ENCODE measurements around the gene TAF3.
A peak's percentile ranks its signal among the peaks of the same experiment; 100 is the strongest.

TAF3 gene

DNA sequence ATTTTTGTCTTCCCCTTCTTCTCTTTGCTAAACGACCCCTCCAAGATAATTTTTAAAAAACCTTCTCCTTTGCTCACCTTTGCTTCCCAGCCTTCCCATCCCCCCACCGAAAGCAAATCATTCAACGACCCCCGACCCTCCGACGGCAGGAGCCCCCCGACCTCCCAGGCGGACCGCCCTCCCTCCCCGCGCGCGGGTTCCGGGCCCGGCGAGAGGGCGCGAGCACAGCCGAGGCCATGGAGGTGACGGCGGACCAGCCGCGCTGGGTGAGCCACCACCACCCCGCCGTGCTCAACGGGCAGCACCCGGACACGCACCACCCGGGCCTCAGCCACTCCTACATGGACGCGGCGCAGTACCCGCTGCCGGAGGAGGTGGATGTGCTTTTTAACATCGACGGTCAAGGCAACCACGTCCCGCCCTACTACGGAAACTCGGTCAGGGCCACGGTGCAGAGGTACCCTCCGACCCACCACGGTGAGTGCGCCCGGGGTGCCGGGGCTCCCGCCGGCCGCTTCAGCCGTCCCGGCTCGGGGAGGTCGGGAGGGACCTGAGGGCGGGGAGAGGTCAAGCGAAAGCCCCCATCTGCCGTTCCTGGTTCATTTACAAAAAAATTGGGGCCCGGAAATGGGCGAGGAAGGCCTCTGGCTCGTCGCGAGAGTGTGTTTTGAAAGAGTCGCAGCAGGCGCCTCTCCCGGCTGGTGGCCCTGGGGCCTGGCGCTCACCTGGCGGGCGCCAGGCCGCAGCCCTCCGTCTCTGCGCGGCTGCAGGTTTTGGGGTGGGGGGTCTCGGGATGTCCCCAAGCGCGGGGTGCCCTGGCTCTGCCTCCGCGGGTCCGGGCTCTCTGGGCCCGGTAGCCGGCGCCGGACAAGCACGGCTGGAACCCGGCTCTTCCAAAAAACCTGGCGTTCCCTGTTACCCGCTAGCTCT lies 237.4 kb downstream of the TAF3 start (continued):
- TF ChIP-seq, protein P1, sequence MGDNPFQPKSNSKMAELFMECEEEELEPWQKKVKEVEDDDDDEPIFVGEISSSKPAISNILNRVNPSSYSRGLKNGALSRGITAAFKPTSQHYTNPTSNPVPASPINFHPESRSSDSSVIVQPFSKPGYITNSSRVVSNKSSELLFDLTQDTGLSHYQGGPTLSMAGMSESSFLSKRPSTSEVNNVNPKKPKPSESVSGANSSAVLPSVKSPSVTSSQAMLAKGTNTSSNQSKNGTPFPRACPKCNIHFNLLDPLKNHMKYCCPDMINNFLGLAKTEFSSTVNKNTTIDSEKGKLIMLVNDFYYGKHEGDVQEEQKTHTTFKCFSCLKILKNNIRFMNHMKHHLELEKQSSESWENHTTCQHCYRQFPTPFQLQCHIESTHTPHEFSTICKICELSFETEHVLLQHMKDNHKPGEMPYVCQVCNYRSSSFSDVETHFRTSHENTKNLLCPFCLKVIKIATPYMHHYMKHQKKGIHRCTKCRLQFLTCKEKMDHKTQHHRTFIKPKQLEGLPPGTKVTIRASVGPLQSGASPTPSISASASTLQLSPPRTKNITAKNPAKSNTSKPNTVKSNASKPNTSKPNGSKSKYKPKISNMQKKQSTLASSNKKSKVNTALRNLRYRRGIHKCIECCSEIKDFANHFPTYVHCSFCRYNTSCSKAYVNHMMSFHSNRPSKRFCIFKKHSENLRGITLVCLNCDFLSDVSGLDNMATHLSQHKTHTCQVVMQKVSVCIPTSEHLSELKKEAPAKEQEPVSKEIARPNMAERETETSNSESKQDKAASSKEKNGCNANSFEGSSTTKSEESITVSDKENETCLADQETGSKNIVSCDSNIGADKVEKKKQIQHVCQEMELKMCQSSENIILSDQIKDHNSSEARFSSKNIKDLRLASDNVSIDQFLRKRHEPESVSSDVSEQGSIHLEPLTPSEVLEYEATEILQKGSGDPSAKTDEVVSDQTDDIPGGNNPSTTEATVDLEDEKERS (tag by site-specific recombination; IDR thresholded peaks at IDR 0.05) = no peak
- TF ChIP-seq WT1 (tag by site-specific recombination; IDR thresholded peaks at IDR 0.05) = no peak
- no peak for TF ChIP-seq ZNF621 (tag by site-specific recombination; IDR thresholded peaks at IDR 0.05)
- TF ChIP-seq, protein P2, sequence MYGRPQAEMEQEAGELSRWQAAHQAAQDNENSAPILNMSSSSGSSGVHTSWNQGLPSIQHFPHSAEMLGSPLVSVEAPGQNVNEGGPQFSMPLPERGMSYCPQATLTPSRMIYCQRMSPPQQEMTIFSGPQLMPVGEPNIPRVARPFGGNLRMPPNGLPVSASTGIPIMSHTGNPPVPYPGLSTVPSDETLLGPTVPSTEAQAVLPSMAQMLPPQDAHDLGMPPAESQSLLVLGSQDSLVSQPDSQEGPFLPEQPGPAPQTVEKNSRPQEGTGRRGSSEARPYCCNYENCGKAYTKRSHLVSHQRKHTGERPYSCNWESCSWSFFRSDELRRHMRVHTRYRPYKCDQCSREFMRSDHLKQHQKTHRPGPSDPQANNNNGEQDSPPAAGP (tag by site-specific recombination; IDR thresholded peaks at IDR 0.05) = no peak
- TF ChIP-seq ZIC2 (tag by site-specific recombination; IDR thresholded peaks at IDR 0.05) = peak; percentile 80
- no peak for TF ChIP-seq ZNF792 (tag by site-specific recombination; IDR thresholded peaks at IDR 0.05)
- no peak for TF ChIP-seq ZNF768 (tag by site-specific recombination; IDR thresholded peaks at IDR 0.05)
- peak; percentile 74 for TF ChIP-seq ZBTB8A (tag by site-specific recombination; IDR thresholded peaks at IDR 0.05)
- TF ChIP-seq IKZF3 (tag by site-specific recombination; IDR thresholded peaks at IDR 0.05) = no peak
- no peak for TF ChIP-seq ZNF24 (tag by site-specific recombination; IDR thresholded peaks at IDR 0.05)
- no peak for TF ChIP-seq ZBTB1 (tag by site-specific recombination; IDR thresholded peaks at IDR 0.05)
- TF ChIP-seq ZNF211 (tag by site-specific recombination; IDR thresholded peaks at IDR 0.05; ENCODE audit: low read depth) = no peak
- TF ChIP-seq, protein P3, sequence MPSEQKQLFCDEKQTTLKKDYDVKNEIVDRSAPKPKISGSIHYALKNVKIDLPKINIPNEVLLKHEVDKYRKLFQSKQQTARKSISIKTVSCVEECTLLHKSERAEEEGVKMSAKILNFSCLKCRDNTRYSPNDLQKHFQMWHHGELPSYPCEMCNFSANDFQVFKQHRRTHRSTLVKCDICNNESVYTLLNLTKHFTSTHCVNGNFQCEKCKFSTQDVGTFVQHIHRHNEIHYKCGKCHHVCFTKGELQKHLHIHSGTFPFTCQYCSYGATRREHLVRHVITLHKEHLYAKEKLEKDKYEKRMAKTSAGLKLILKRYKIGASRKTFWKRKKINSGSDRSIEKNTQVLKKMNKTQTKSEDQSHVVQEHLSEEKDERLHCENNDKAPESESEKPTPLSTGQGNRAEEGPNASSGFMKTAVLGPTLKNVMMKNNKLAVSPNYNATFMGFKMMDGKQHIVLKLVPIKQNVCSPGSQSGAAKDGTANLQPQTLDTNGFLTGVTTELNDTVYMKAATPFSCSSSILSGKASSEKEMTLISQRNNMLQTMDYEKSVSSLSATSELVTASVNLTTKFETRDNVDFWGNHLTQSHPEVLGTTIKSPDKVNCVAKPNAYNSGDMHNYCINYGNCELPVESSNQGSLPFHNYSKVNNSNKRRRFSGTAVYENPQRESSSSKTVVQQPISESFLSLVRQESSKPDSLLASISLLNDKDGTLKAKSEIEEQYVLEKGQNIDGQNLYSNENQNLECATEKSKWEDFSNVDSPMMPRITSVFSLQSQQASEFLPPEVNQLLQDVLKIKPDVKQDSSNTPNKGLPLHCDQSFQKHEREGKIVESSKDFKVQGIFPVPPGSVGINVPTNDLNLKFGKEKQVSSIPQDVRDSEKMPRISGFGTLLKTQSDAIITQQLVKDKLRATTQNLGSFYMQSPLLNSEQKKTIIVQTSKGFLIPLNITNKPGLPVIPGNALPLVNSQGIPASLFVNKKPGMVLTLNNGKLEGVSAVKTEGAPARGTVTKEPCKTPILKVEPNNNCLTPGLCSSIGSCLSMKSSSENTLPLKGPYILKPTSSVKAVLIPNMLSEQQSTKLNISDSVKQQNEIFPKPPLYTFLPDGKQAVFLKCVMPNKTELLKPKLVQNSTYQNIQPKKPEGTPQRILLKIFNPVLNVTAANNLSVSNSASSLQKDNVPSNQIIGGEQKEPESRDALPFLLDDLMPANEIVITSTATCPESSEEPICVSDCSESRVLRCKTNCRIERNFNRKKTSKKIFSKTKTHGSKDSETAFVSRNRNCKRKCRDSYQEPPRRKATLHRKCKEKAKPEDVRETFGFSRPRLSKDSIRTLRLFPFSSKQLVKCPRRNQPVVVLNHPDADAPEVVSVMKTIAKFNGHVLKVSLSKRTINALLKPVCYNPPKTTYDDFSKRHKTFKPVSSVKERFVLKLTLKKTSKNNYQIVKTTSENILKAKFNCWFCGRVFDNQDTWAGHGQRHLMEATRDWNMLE (tag by site-specific recombination; conservative IDR thresholded peaks at IDR 0.05; ENCODE audit: low read depth) = no peak

DNA sequence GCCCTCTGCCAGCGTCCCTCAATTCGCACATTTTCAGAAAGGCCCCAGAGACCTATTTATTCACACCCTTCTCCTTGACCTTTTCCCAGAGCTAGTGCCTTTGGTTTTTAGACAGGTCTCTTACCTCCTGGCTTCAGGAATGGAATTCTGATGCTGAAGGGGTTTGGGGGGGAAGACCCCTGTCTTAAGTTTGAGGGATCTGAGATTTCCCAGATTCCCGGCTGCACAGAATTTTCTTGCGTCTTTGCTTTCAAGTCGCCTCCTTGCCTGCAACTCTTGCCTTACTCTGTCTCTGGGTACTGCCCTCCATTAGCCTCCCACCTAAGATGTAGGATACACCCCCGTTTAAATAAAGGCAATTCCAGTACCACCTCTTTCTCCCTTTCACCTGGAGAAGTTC lies 238.1 kb downstream of the TAF3 start:
- ChIA-PET CTCF (interaction anchor here (0.6 kb wide), 1 partner anchor 554 kb away, joined by 6 read pairs; no protein-coding TSS in a partner anchor), POLR2A (interaction anchor here (0.6 kb wide), 2 partner anchors 123 to 372 kb away, joined by 3 to 4 read pairs; no protein-coding TSS in a partner anchor)
- H3K4me3 ChIP-seq (ENCODE audit: low read depth, low read length) = peak overlapping the region; percentile 63
- H3K4me1 ChIP-seq (ENCODE audit: control insufficient read depth, insufficient read depth, low read length) = peaks cover 7% of the 10 kb centered on the region
- H3K9me3 ChIP-seq (ENCODE audit: control insufficient read depth, insufficient read depth, low read depth, low read length) = no peaks in the 10 kb centered on the region
- H3K27ac ChIP-seq (ENCODE audit: extremely low read depth, low read depth, low read length) = peak overlapping the region; percentile 89
- H3K36me3 ChIP-seq (ENCODE audit: control insufficient read depth in 2 of 2, insufficient read depth in 1 of 2, low read length in 2 of 2) = peaks cover 0 to 54% of the 10 kb centered on the region in 2 experiments; a peak in 2 of 3 replicates
- TF ChIP-seq, protein P4, sequence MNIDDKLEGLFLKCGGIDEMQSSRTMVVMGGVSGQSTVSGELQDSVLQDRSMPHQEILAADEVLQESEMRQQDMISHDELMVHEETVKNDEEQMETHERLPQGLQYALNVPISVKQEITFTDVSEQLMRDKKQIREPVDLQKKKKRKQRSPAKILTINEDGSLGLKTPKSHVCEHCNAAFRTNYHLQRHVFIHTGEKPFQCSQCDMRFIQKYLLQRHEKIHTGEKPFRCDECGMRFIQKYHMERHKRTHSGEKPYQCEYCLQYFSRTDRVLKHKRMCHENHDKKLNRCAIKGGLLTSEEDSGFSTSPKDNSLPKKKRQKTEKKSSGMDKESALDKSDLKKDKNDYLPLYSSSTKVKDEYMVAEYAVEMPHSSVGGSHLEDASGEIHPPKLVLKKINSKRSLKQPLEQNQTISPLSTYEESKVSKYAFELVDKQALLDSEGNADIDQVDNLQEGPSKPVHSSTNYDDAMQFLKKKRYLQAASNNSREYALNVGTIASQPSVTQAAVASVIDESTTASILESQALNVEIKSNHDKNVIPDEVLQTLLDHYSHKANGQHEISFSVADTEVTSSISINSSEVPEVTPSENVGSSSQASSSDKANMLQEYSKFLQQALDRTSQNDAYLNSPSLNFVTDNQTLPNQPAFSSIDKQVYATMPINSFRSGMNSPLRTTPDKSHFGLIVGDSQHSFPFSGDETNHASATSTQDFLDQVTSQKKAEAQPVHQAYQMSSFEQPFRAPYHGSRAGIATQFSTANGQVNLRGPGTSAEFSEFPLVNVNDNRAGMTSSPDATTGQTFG (tag by site-specific recombination; IDR thresholded peaks at IDR 0.05; ENCODE audit: borderline replicate concordance) = no peak

All from HEK293 (cell line).